ENCODE data around the gene CAMKK1.
A peak's percentile ranks its signal among the peaks of the same experiment; 100 is the strongest.

CAMKK1 gene

GRCh38 chr17:3912827-3913226 lies 20.0 kb upstream of the CAMKK1 start:
- DNase-seq (ENCODE audit: low read depth) = no peak
- no peak for TF ChIP-seq CTCF (conservative IDR thresholded peaks at IDR 0.05; ENCODE audit: low read depth, low read length)
- H3K4me3 ChIP-seq (ENCODE audit: low read length) = no peak overlapping the region

GRCh38 chr17:3911271-3912053 lies 18.6 kb upstream of the CAMKK1 start:
- no peak for TF ChIP-seq CTCF (conservative IDR thresholded peaks at IDR 0.05; ENCODE audit: low read depth, low read length)
- no peak overlapping the region for H3K4me3 ChIP-seq (ENCODE audit: low read length)
- DNase-seq (ENCODE audit: low read depth) = no peak

GRCh38 chr17:3910420-3911270 lies 17.8 kb upstream of the CAMKK1 start:
- DNase-seq (ENCODE audit: low read depth) = no peak
- no peak overlapping the region for H3K4me3 ChIP-seq (ENCODE audit: low read length)
- TF ChIP-seq CTCF (conservative IDR thresholded peaks at IDR 0.05; ENCODE audit: low read depth, low read length) = no peak

GRCh38 chr17:3909257-3909656 lies 16.4 kb upstream of the CAMKK1 start:
- H3K4me3 ChIP-seq (ENCODE audit: low read length) = no peak overlapping the region
- no peak for TF ChIP-seq CTCF (conservative IDR thresholded peaks at IDR 0.05; ENCODE audit: low read depth, low read length)
- DNase-seq (ENCODE audit: low read depth) = no peak

GRCh38 chr17:3907483-3908216 lies 14.8 kb upstream of the CAMKK1 start:
- no peak for DNase-seq (ENCODE audit: low read depth)
- H3K4me3 ChIP-seq (ENCODE audit: low read length) = no peak overlapping the region
- peak; percentile 39 for TF ChIP-seq CTCF (conservative IDR thresholded peaks at IDR 0.05; ENCODE audit: low read depth, low read length)

GRCh38 chr17:3906881-3907280 lies 14.0 kb upstream of the CAMKK1 start:
- no peak for TF ChIP-seq CTCF (conservative IDR thresholded peaks at IDR 0.05; ENCODE audit: low read depth, low read length)
- no peak for DNase-seq (ENCODE audit: low read depth)
- no peak overlapping the region for H3K4me3 ChIP-seq (ENCODE audit: low read length)

Measured in retinal pigment epithelial cell (primary cell).